Endothelial cell of hepatic sinusoid (primary cell): ENCODE data around the gene KDM3B.

ENCODE experiments used
- in situ Hi-C: cut with HindIII; loops from 2 replicates; pipeline ENCODE4 v1.10.0; 2017; ENCODE audit warnings: low sequenced_read_pairs

KDM3B gene

DNA sequence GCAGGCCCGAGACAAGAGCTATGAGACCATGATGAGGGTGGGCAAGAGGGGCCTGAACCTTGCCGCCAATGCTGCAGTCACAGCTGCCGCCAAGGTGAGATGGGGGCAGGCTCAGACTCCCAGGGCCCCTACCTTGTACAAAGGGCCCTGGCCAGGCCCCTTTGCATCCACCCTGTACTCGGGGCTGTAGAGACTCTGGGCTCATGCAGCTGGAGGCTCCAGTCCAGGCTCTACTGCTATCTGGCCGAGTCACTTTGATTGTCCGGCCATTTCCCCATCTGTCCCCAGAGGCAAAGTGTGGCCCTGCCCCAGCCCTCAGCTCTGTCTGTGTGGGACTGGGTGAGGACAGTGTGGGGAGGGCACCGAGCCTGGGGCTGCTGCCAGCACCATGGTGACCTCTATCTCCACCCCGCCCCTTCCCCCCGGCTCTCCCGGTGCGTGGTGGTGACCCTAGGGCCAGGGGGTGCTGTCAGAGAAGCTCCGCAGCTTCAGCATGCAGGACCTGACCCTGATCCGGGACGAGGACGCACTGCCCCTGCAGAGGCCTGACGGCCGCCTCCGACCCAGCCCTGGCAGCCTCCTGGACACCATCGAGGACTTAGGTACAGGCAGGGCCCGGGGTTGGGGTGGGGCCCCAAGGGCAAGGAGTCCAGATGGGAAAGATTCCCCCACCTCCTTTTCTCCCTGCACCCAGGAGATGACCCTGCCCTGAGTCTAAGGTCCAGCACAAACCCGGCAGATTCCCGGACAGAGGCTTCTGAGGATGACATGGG, 92.5 kb downstream of the KDM3B start:
- in situ Hi-C loops: no loop called here

DNA sequence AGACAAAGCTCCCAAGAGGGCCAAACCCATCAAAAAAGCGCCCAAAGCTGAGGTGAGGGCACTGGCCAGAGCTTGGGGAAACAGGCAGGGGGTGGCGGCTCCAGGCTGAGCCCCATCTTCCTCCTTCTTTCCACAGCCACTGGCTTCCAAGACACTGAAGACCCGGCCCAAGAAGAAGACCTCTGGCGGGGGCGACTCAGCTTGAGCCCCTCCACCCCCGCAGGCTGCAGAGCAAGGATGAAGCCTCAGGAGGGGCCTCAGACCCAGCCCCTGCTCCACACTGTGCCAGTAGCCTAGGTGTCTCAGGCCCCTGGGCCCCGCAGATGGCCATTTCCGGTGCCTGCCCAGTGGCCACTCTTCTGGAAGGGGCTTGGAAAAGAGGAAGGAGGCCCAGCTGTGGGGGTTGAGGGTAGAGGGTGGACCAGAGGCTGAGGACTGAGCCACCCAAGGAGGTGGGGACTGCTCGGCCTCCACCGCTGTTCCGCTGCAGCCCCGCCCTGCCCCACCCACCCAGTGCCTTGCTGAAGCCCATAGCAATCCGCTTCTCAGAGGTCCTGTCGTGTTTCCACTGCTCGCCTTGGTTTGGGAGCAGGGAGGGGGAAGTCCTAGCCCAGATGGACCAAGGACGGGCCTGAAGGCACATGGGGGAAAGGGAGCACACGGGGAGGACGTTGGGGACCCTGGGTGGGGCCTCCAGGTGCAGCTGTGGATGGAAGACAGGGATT, 93.2 kb downstream of the KDM3B start:
- in situ Hi-C loops: no loop called here

DNA sequence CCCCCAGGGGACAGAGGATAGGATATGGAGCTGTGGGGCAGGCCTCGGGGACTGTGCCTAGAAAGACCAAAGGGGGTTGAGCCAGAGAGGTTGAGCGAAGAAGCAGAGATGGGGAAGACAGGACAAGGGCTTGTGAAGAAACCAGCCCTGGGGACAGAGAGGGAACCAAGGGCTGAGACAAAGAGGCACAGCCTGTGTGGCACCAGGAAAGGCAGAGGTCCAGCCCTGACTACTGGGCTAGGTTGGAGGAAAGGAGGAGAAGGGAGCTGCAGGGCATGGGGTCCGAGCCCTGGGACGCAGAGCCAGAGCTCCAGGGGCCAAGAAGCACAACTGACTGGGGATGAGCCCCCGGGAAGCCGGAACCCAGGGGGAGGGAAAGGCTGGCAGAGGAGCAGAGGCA, 95.6 kb downstream of the KDM3B start:
- in situ Hi-C loops: no loop called here

DNA sequence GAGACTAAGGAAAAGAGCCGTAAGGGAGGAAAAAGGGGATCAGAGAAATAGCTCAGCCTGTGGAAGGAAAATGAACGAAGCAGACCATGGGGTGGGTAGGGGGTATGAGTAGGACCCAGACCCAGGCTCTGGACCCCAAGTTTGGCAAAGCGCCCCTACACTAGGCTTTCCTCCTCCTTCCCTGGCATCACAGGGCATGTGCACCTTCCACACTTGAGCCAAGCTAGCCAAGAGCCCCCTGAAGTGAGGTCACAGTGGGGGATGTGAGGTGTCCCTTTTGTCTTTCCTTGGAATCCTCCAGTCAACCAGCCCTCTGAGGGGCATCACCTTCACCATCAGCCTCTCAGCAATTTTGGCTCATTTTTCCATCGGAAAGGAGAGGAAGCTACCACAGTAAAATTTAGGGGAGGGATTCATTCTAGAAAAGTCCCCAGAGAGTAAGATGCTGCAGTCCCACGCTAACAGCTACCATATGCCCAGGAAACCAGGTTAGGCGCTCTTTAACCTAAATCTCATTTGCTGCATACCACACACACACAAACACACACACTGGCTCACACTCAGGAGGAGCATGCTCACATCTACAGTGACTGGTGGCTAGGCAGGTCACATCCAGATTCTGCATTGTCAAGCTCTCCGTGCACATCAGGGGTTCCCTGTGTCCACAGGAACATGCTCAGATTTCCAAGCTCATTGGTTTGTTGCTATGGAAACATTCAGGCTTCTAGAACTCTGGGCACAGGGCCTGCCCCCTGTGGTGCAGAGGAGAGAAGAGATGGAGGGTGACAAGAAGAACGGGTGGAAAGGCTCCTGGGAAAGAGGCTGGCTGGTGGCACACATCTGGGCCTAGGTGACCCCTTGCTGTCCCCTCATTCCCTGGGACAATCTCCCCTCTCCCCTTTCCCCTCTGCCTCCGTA, 96.3 kb downstream of the KDM3B start:
- in situ Hi-C loops: no loop called here

- in situ Hi-C loops: no loop called here
These were observed 97.2 kb downstream of the KDM3B start for GRCh38 chr5:138449501-138450239.

- in situ Hi-C loops: no loop called here
These were observed 98.5 kb downstream of the KDM3B start for GRCh38 chr5:138450971-138451370.

GRCh38 chr5:138452720-138453119, 100.2 kb downstream of the KDM3B start:
- in situ Hi-C loops: no loop called here

GRCh38 chr5:138453590-138453989, 101.1 kb downstream of the KDM3B start:
- in situ Hi-C loops: no loop called here

GRCh38 chr5:138454121-138454520, 101.6 kb downstream of the KDM3B start:
- in situ Hi-C loops: no loop called here

GRCh38 chr5:138455232-138455930, 102.9 kb downstream of the KDM3B start:
- in situ Hi-C loops: no loop called here

GRCh38 chr5:138457531-138458275, 105.2 kb downstream of the KDM3B start:
- in situ Hi-C loops: no loop called here

DNA sequence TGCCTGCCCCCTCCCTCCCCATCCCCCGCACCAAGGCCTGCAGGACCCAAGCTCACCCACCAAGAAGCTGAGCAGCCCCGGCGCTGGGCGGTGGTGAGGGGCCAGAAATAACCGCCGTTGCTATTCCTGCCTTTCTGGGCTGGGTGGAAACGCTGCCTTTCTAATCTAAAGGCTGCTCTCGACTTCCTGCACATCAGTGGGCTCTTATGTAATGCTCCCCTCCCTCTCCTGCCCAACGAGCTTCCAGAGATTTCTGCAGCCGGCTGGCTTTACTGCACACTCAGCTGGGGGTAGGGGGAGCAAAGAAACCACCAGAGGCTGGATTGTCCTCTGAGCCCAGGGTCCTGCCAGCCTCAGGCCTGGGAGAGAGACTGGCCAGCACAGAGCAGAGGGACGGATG, 105.9 kb downstream of the KDM3B start:
- in situ Hi-C loops: no loop called here

- in situ Hi-C loops: no loop called here
These were observed 106.4 kb downstream of the KDM3B start for GRCh38 chr5:138458856-138459255.

DNA sequence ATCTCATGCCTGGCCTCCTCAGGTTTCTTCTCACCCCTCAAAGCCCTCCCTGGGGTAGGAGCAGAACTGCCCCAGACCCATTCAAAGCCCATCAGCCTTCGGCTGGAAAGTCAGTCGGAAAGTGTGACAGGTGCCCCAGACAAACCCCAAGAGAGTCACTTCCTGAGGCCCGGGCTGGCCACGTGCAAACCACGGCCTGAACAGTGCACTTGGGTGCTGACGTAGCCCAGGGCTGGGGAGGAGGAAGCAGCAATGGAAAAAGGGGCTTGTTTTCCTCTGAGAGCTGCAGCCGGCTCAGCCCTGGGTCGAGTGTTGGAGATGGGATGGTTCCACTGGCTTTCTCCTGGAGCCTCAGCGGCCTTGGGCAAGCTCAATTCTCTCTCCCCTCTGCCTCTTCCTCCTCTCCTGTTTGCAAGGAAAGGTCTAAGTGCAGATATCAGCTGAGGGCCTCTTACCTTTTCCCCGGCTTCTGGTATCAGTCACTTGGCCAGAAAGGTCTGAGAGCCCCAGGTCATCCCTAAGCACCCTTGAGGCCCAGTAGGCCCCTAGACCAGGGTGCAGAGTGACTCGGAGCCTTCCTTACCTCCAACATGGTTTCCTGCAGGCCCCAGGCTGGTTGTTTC, 106.9 kb downstream of the KDM3B start:
- in situ Hi-C loops: no loop called here

DNA sequence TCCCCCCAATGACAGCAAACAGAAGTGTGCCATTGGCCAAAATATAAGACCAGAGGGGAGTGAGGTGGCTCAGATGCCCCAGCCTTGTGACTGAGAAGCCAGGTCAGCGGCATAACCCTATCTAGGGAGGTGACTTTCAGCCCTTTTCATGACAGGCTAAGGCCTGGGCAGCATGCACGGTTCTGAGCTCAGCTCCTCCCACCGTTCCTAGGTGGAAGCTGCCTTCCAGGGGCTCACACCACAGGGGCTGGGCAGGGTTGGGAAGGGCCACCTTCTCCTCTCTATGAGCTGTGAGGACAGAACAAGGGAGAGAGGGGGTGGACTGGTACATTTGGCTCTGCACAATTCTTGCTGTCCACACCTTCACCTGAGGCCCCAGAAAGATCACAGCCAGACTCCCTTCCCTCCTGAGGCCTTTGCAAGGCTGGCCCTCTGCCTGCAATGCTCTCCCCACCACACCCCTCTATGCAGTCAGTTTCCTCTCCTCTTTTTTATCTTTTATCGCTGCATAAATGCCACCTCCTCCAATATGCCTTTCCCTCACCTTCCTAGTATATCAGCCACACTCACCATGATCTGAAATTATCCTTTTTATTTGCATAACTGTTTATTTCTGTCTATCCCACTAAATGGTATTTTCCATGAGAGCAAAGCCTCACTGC, 107.7 kb downstream of the KDM3B start:
- in situ Hi-C loops: no loop called here

DNA sequence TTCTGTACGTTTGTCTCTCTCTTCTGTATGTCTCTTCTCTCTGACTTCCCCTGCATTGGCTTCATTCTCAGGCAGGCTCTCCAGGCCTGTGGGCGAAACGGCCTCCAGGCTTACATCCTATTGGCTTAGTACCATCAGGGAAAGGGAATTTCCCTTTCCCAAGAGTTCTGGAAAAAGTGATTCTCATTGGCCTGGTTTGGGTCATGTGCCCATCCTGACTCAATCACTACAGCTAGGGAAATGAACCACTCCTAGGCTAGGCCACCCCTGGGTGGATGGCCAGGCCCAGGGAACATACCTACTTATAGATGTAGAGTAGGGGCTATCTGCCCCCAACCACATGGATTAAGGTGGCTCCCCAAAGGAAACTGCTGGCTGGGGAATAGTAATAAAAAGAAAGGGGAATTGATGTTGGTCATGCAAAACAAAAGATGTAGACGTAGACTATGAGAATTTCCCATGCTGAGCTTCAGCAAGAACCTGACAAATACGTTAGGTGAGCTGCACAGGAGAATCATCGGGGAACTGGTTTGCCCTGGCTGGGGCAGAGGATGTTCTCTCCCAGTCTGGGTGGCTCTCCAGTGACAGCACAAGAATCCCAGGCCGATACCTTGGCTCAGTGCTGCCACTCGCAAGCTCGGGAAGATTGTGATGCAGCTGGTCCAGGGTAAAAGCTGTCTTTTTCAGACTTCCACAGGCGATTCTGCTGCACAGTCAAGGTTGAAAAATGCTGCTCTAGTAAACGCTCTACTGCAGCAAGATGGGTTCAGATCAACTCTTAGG, 109.0 kb downstream of the KDM3B start:
- in situ Hi-C loops: no loop called here

- in situ Hi-C loops: no loop called here
These were observed 111.0 kb downstream of the KDM3B start for GRCh38 chr5:138463419-138464007.
